ENCODE measurements around the gene NIPAL1.

GRCh38 chr4:48042979-48043461 lies 26.4 kb downstream of the NIPAL1 start:
- TF ChIP-seq POLR2A (IDR thresholded peaks at IDR 0.05; ENCODE audit: low read length) (no peak), GATA1 (IDR thresholded peaks at IDR 0.05; ENCODE audit: low read depth, low read length) (no peak)
